Left renal cortex interstitium (tissue), 4 donors: ENCODE measurements around the gene LCLAT1. TPM values are rescaled to one million over a fixed set of nuclear protein-coding genes. Genes with fewer than 3 reads are reported as not detected.

Experiments
- DNase-seq, 4 donors: peaks; one replicate each; pipeline ENCODE4 v3.0.0-alpha.2; 2013; ENCODE audit warnings: low read depth in 4 of 4, low spot score in 2 of 4, missing footprints in 1 of 4
- polyA plus RNA-seq, 4 donors: library from polyadenylated mRNA; unstranded; fragments of 120-200 nt; gene quantifications; one replicate each; pipeline ENCODE4 v1.2.1, GENCODE V29; 2013; ENCODE audit not compliant: insufficient read length in 4 of 4

LCLAT1 gene
- polyA plus RNA-seq, 4 donors, result 17.4 to 23.5 (median 19.5) TPM

DNA sequence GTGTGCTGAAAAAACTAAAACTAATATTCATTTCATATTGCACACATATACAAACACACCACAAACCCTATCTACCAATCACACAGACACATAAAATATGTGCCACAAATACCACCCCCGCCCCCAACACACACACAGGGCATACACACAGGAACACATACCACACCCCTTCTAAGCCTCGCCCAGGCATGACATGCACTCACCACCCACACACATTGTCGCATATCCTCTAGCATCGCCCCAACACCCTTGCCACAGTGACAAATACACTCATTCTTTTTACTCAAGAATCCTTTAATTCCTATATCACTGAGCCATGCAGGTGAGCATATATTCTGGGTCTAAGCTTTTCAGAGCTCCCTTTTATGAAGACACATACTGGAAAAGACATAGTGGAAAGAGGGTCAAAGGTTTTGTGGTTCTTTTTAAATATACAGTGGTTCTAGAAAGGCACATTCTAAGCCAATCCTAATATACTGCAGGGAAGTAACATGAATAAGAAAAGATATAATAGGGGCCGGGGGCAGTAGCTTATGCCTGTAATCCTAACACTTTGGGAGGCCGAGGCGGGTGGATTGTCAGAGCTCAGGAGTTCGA is 24.5 kb upstream of the LCLAT1 start:
- no peak for DNase-seq

DNA sequence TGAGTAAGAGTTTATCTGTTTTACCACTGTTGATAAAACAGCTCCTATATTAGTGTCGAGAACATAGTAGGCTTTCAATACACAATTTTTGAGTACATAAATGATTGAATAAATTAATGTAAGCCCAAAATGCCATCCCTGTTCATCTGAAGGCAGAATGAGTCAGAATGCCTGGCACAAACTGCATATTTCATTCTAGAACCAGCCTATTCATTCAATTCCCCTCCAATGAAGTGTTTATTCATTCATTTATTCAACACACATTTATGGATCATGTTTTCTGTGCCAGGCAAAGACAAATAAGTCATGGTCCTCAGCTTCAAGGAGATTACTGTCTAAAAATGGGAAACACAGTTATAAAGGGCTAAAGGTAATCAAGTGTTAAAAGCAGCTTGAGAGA is 22.8 kb upstream of the LCLAT1 start:
- no peak for DNase-seq

DNA sequence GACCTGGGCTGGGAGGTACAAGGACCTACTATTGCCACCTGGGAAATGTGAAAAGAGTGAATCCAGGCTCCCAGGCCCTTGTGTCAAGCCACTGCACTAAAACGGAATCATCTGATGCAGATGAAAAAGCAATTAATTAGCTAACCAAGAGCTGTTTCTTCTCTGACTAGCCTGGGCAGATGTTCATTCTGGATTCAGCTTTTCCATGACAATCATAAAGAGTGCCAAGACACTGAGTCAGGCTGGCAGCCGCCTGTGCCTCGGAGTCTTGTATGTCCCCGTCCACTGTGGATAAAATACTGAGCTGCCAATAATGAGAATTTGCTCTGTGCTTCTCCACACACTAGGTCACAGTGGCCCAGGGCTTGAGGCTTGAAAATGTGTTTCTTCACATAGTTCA is 21.7 kb upstream of the LCLAT1 start:
- DNase-seq, result no peak

DNA sequence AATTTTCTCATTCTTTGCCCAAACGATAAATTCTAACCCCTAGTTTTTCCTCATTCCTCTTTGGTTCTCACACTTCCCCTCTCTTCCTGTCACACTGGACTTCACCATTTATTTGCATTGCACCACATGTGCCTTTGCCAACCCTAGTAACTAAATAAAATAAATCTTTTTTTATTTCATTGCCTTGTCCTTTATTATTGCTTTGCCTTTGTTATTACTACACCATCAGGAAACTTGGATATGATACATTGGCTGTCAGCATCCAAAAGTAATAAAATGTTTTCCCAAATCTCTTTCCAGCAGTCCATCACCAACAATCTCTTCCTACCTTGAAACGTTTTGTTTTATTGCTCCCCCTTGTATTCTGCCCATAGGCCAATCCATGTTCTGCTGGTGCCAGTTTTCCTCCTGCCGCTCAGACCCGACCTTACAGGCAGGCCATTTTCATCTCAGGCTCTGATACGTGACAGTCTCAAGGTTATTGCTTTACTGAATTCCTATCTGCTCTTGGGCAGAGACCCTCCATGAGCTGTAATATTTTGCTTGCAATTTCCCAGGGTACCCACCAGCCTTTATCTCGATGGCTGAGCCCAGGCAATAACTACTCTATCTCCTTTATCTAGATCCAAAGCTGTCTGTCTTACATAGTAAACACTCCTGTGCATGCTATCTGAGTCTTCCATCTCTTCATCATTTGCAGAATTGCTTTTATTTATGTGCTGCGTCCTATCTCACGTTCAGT is 19.3 kb upstream of the LCLAT1 start:
- DNase-seq, result no peak

GRCh38 chr2:30428348-30428662 is 18.7 kb upstream of the LCLAT1 start:
- DNase-seq, result no peak

DNA sequence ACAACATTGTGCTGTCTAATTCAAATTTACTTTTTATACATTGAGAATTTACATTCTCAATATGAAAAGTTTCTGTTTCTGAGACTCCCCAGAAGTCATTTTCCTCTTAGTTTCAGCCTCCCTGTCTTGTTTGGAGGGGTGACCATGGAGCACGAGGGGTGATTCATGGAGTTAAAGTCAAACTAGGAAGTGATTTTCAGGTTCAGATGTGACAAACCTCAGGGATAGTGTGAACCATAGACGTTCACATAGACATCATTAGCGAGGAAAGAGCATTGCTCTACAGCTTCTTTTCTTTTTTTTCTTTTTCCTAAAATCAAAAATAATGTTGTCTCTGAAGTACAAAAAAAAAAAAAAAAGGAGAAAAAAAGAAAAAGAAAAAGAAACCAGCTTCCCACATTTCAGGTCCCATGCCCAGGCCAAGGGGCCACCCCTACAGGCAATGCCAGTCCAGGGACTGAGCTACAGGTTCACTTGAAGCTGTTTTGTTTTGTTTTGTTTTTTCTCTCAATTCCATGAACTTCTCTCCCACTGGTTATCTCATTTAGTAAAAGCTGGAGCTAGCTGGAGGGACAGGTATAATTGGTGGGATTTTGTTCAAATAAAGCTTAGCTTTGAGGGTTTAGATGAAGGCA is 18.1 kb upstream of the LCLAT1 start:
- DNase-seq, result no peak

- no peak for DNase-seq
These were observed 13.3 kb upstream of the LCLAT1 start for GRCh38 chr2:30433541-30434299.

GRCh38 chr2:30434708-30435107 is 12.3 kb upstream of the LCLAT1 start:
- no peak for DNase-seq

DNA sequence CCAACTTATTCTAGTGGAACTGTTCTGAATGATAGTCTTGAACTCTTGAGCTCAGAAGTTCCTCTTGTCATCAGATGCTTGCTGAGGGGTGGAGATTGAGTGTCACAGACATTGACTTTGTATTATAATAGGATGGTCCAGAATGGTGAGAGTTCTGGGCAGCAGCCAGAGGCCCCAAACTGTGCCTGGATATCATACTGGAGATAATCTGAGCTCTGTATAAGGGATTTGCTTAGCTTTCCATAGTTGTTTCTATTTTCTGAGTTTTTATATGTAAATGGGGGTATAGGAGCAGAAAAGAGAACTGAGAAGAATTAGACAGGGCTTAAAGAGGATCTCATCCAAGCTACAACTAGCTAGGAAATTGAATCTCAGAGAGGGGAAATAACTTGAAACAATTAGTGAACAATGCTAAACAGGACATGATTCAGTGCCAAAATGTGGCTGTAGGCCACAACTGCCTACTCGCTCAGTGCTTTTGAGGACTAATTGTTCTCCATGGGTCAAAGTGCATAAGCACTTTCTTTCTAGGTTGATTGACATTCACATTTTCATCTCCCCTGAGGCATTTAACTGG is 10.1 kb upstream of the LCLAT1 start:
- no peak for DNase-seq

DNA sequence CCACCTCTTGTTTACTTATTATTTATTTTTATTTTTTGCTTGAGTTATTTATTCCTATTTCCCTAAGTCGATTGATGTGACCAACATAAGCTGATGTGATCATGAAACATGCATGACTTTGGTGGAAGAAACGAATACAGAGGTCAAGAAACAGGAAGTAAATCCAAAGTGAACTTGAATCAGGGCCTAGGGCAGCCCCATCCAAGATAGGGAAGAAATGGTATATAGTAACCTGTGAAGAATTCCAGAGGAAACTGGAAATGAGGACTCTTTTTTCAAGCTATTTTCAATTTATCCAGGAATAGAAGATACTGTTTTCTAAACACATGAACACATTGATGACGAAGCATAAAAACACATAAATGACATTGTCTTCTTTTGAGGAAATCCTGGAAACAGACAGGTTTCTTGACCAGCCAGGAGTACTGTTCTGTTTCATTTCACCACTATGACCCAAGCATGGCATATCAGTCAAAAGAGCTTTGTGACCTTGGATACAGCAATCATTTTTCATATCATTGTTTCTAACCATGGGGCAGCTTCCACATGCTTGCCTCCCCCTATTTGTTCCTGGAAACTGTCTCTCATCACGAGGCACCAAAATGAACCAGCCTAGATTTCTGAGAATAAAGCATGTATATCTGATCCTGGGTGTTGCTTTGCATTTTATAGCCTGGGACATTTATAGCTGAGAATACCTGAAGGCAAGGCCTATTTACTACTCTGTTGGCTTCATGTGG is 9.1 kb upstream of the LCLAT1 start:
- no peak for DNase-seq

DNA sequence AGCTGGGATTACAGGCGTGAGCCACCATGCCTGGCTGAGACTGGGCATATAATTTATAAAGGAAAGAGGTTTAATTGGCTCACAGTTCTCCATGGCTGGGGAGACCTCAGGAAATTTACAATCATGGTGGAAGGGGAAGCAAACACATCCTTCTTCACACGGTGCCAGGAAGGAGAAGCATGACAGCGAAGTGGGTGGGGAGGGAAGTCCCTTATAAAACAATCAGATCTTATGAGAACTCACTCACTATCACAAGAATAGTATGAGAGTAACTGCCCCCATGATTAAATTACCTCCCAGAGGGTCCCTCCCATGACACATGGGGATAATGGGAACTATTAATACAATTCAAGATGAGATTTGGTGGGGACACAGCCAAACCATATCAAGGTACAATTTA is 7.8 kb upstream of the LCLAT1 start:
- DNase-seq, result no peak

GRCh38 chr2:30439879-30440278 is 7.2 kb upstream of the LCLAT1 start:
- DNase-seq, result no peak

DNA sequence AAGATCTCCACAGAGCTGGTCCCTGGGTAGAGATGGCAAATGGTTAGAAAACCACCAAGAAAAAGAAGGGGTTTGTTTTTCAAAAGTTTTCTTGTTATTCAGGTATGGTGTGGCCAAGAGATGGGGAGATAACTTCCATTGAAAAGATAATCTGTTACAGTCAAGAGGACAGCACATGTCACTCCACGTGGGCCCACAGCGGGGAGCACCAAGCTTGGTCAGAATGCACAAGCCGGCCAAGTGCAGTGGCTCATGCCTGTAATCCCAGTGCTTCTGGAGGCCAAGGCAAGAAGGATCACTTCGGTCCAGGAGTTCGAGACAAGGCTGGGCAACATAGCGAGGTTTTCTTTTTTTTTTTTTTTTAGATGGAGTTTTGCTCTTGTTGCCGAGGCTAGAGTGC is 6.0 kb upstream of the LCLAT1 start:
- no peak for DNase-seq

DNA sequence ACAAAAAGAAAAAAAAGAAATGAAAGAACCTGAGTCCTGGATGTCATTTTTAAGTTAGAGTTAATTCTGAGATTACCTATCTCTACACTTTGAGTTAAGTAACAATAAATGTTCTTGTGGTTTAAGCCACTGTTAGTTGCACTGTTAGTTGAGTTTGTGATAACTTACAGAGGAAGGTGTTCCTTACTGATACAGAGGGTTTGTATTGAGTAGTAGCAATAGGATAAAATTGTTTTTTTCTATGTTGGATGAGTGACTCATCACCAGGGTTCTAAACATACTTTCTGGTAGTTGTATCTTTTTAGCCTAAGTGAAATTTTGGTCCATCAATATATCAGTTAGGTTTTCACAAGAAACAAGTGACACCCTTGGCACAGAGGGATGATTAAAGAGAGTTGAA is 4.0 kb upstream of the LCLAT1 start:
- DNase-seq, result no peak

GRCh38 chr2:30444273-30444672 is 2.8 kb upstream of the LCLAT1 start:
- DNase-seq, result no peak

DNA sequence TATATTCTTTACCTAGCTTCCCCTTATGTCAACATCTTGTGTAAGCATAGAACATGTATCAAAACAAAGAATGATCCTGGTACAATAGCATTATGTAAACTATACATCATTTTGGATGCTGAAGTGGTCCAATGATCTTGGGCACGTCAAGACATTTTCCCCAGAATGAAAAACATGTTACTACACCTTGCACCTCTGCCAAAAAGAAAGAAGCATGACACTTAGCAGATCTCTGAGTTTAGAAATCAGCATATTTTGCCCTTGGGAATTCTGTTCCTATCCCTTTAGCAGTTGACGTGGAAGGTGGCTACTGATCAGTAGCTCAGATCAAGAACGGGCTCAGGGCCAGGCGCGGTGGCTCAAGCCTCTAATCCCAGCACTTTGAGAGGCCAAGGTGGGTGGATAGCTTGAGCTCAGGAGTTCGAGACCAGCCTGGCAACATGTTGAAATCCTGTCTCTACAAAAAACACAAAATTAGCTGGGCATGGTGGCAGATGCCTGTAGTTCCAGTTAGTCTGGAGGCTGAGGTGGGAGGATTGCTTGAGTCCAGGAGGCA is 1.7 kb upstream of the LCLAT1 start:
- DNase-seq, result no peak

GRCh38 chr2:30446602-30447148 is 371 bp upstream of the LCLAT1 start:
- DNase-seq, result peak in 1 of 4 donors; percentile 13

DNA sequence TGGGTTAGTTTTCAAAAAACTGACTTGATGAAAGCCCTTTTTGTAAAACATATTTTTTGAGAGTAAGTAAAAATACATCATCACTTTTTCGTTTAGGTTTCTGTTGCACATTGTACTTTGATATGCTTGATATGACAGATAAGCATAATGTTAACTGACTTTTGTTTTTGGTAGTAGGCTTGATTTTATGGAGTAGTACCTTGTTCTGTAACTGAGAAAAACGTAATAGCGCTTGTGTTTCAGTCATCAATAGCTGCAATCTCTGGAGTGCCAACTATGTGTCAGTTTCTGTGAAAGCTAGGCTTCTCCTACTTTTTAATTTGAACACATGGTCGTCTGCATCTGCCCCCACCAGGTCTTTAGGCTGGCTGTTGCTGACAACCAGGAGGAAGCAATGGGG is 1.3 kb downstream of the LCLAT1 start:
- no peak for DNase-seq

DNA sequence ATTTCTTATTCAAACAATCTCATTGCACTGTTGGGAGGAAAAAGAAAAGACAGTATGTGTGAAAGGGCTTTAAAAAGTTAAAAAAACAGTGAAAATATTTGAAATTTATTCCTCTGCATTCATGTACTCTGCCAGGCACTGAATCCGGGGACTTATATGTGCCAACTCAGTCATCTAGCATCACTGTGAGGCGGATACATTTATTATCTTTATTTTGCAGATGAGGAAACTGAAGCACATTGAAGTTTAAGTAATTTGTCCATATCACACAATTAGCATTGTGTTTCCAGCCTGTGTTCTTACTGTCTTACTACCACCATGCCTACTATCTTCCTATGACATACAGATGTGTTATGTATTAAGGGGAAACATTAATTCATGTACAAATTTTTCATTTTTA is 1.8 kb downstream of the LCLAT1 start:
- DNase-seq, result no peak

GRCh38 chr2:30450025-30450424 is 3.0 kb downstream of the LCLAT1 start:
- no peak for DNase-seq
